ENCODE measurements around the gene SF3B6.
"Not testable (repeated sequence)": the region's sequence is repeated elsewhere in the genome, so short reads cannot be mapped to it uniquely, and the experiment has no call there.

SF3B6 gene

DNA sequence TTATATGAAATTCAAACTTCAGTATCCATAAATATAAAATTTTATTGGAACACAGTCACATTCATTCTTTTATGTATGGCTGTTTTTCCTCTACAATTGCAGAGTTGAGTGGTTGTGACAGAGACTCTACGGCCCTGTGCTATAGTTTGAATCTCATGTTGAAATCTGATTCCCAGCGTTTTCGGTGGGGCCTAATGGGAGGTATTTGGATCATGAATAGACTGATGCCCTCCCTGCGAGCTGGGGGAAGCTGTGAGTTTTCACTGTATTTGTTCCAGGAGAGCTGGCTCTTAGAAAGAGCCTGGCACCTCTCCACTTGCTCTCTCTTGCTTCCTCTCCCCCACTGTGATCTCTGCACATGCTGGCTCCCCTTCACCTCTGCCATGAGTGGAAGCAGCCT lies 45.3 kb upstream of the SF3B6 start:
- TF ChIP-seq, protein P1, sequence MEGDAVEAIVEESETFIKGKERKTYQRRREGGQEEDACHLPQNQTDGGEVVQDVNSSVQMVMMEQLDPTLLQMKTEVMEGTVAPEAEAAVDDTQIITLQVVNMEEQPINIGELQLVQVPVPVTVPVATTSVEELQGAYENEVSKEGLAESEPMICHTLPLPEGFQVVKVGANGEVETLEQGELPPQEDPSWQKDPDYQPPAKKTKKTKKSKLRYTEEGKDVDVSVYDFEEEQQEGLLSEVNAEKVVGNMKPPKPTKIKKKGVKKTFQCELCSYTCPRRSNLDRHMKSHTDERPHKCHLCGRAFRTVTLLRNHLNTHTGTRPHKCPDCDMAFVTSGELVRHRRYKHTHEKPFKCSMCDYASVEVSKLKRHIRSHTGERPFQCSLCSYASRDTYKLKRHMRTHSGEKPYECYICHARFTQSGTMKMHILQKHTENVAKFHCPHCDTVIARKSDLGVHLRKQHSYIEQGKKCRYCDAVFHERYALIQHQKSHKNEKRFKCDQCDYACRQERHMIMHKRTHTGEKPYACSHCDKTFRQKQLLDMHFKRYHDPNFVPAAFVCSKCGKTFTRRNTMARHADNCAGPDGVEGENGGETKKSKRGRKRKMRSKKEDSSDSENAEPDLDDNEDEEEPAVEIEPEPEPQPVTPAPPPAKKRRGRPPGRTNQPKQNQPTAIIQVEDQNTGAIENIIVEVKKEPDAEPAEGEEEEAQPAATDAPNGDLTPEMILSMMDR (IDR thresholded peaks at IDR 0.05; ENCODE audit: low read depth, low read length) = no peak
- TF ChIP-seq POLR2A (IDR thresholded peaks at IDR 0.05; ENCODE audit: extremely low read depth, insufficient read length) = no peak
- TF ChIP-seq MYC (IDR thresholded peaks at IDR 0.05; ENCODE audit: low read depth, low read length) = no peak
- TF ChIP-seq, protein P2, sequence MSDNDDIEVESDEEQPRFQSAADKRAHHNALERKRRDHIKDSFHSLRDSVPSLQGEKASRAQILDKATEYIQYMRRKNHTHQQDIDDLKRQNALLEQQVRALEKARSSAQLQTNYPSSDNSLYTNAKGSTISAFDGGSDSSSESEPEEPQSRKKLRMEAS (IDR thresholded peaks at IDR 0.05; ENCODE audit: low read depth, low read length) = no peak
- DNase-seq (ENCODE audit: low read depth) = no peak
- H3K4me3 ChIP-seq (ENCODE audit: low read depth, low read length) = no peak overlapping the region

DNA sequence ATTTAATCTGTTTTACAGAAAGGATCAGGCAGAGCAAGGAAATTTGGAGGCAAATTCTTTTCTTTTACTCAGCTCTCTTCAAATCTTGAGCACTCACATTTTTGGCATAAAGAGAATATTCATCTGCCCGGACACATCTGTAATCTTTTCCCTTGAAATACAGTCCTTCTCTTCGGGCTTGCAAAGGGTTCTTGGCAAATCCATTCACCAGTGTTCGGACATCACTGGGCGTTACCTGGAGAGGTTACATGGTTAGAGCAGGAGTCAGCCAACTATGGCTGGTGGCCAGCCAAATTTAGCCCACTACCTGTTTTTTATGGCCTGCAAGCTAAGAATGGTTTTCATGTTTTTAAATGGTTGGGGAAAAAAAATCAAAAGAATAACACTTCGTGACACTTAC lies 44.9 kb upstream of the SF3B6 start:
- H3K4me3 ChIP-seq (ENCODE audit: low read depth, low read length) = no peak overlapping the region
- TF ChIP-seq, protein P1 (IDR thresholded peaks at IDR 0.05; ENCODE audit: low read depth, low read length) = no peak
- TF ChIP-seq, protein P2 (IDR thresholded peaks at IDR 0.05; ENCODE audit: low read depth, low read length) = no peak

DNA sequence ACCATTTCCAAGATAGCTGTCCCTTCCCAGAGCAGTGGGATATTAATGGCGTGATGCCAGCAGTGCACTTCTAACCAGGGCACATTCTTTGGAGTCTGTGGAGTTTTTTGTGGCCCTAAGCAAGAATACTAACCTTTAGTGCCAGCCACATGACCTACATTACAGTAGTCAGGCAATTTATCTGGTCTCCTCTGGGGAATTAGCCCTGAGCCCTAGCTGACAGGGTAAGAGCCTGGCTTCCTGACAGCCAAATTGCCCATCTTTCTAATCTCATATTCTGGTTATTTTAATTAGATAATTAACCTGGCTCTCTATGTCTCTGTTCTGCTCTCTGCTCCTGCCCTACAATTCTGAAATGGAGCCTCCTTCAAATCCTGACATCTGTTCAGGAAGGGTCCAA lies 41.8 kb upstream of the SF3B6 start:
- H3K4me3 ChIP-seq (ENCODE audit: low read depth, low read length) = no peak overlapping the region
- TF ChIP-seq MYC (IDR thresholded peaks at IDR 0.05; ENCODE audit: low read depth, low read length) = no peak
- TF ChIP-seq, protein P2 (IDR thresholded peaks at IDR 0.05; ENCODE audit: low read depth, low read length) = no peak
- TF ChIP-seq, protein P1 (IDR thresholded peaks at IDR 0.05; ENCODE audit: low read depth, low read length) = no peak
- no peak for TF ChIP-seq POLR2A (IDR thresholded peaks at IDR 0.05; ENCODE audit: extremely low read depth, insufficient read length)
- DNase-seq (ENCODE audit: low read depth) = no peak

More for the DNA sequence above, 44.9 kb upstream of the SF3B6 start:
- no peak for DNase-seq (ENCODE audit: low read depth)

DNA sequence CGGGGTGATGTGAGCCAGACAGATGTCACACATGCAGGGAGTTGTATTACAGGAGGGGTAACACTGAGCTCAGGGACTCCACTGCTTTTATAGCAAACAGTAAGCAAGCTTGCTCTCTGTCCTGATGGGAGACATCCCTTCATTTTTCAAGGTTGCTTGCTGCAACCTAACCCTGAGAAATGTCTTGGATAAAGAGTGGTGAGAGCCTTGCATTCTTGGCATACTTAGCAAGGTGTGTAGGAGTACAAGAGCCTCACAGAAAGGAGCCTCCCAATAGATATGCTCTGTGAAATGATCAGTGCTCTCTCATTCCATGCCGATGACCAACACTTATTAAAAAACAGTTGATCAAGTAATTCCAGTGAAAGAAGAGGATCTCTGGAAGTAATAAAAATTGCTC lies 38.9 kb upstream of the SF3B6 start:
- TF ChIP-seq, protein P2 (IDR thresholded peaks at IDR 0.05; ENCODE audit: low read depth, low read length) = no peak
- TF ChIP-seq, protein P1 (IDR thresholded peaks at IDR 0.05; ENCODE audit: low read depth, low read length) = no peak
- TF ChIP-seq MYC (IDR thresholded peaks at IDR 0.05; ENCODE audit: low read depth, low read length) = no peak
- no peak for TF ChIP-seq POLR2A (IDR thresholded peaks at IDR 0.05; ENCODE audit: extremely low read depth, insufficient read length)
- no peak for DNase-seq (ENCODE audit: low read depth)
- no peak overlapping the region for H3K4me3 ChIP-seq (ENCODE audit: low read depth, low read length)

DNA sequence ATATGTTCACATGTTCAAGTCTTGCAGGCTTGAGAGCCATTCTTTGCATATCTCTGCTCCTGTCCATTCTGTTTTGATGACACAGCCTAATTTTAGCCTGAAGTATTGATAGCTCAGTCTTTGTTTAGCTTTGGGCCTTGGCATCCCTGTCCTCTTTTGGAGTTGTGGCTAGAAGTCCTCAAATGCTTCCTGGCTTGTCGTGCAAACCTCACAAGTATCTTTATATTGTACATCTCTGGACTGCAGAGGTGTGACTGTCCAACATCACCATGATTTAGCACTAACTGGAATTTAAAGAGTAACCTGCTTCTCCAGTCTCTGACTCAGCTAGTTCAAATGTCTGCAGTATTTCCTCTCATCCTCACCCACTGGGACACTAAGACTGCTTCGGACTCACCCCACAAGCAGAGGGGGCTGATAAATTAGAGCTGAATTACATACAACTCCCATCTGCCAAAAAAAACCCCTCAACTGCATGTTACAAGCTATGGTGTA lies 35.3 kb upstream of the SF3B6 start:
- no peak for TF ChIP-seq MYC (IDR thresholded peaks at IDR 0.05; ENCODE audit: low read depth, low read length)
- TF ChIP-seq, protein P1 (IDR thresholded peaks at IDR 0.05; ENCODE audit: low read depth, low read length) = no peak
- no peak for TF ChIP-seq POLR2A (IDR thresholded peaks at IDR 0.05; ENCODE audit: extremely low read depth, insufficient read length)
- H3K4me3 ChIP-seq (ENCODE audit: low read depth, low read length) = no peak overlapping the region
- no peak for DNase-seq (ENCODE audit: low read depth)

DNA sequence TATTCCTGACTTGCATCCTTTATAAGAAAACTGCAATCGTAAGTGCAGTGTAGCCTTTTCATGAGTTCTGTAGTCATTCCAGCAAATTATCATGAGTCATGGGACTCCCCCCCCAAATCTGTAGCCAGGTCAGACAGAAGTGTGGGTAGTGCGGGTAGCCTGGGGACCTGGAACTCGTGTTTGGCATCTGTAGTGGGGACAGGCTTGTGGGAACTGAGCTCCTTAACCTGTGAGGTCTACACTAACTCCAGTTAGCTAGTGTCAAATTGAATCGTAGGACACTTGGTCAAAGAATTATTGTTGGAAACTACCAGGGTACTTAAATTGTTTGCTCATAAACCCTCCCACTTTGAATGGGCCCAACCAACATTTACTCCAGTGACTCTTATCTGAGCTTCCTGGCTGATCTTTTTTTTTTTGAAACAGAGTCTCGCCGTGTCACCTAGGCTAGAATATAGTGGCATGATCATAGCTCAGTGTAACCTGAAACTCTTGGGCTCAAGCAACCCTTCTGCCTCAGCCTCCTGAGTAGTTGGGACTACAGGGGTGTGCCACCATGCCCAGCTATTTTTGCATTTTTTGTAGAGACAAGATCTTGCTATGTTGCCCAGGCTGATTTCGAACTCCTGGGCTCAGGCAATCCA lies 34.7 kb upstream of the SF3B6 start:
- DNase-seq (ENCODE audit: low read depth) = no peak
- H3K4me3 ChIP-seq (ENCODE audit: low read depth, low read length) = no peak overlapping the region
- TF ChIP-seq POLR2A (IDR thresholded peaks at IDR 0.05; ENCODE audit: extremely low read depth, insufficient read length) (no peak), MYC (IDR thresholded peaks at IDR 0.05; ENCODE audit: low read depth, low read length) (no peak)
- TF ChIP-seq, protein P1 (IDR thresholded peaks at IDR 0.05; ENCODE audit: low read depth, low read length) = no peak
- TF ChIP-seq, protein P2 (IDR thresholded peaks at IDR 0.05; ENCODE audit: low read depth, low read length) = no peak

DNA sequence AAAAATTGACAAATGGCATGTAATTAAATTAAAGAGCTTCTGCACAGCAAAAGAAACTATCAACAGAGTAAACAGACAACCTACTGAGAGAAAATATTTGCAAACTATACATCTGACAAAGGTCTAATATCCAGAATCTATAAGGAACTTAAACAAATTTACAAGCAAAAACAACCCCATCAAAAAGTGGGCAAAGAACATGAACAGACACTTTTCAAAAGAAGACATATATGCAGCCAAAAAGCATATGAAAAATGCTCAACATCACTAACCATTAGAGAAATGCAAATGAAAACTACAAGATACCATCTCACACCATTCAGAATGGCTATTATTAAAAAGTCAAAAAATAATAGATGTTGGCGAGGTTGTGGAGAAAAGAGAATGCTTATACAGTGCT lies 33.3 kb upstream of the SF3B6 start:
- not testable (repeated sequence) for H3K4me3 ChIP-seq (ENCODE audit: low read depth, low read length); DNase-seq (ENCODE audit: low read depth)

Measured in NB4 (cell line).